Ovary (tissue), 9 donors: ENCODE measurements around the gene COL6A3. TPM values are rescaled to one million over a fixed set of nuclear protein-coding genes. Genes with fewer than 3 reads are reported as not detected.

Experiments used
- DNase-seq, 5 donors: peaks; one replicate each; pipeline ENCODE4 v3.0.0-alpha.2; 2019 to 2020
- H3K27ac ChIP-seq, 2 donors: fragments of 200-600 bp; one replicate each; pipeline versions ENCODE4 v1.5.1 to v1.8.0; 2019 to 2022
- H3K27me3 ChIP-seq: fragments of 200-600 bp; one replicate; pipeline ENCODE4 v1.8.0; 2022
- H3K36me3 ChIP-seq: fragments of 200-600 bp; sonication (generic); one replicate; pipeline ENCODE4 v1.5.1; 2019
- H3K4me1 ChIP-seq: one replicate; pipeline ENCODE4 v1.8.1; 2013; ENCODE audit warnings: mild to moderate bottlenecking, moderate library complexity; ENCODE audit not compliant: insufficient read depth
- H3K4me3 ChIP-seq: fragments of 200-600 bp; sonication (generic); one replicate; pipeline ENCODE4 v1.5.1; 2017
- H3K9me3 ChIP-seq, 2 donors: fragments of 200-600 bp in 1 of 2; sonication (generic) in 1 of 2; one replicate each; pipeline versions ENCODE4 v1.5.1 to v1.8.1; 2013 to 2019; ENCODE audit warnings: mild to moderate bottlenecking in 1 of 2, moderate library complexity in 1 of 2
- EP300 ChIP-seq: sonication (generic); formaldehyde crosslinking; IDR thresholded peaks from one replicate; pipeline ENCODE4 v1.6.1; 2017; ENCODE audit warnings: antibody characterized with exemption
- POLR2A ChIP-seq: fragments of 450-650 bp; IDR thresholded peaks from one replicate; pipeline ENCODE4 v1.6.1; 2017; ENCODE audit warnings: antibody characterized with exemption, mild to moderate bottlenecking, moderate library complexity
- WGBS, 3 donors: extraction: QIAGEN DNeasy Blood & Tissue Kit in 1 of 3; methylation state at CpG; one replicate each; pipeline versions ENCODE4 v1.1.5 to v1.1.7; 2013 to 2017; 5-methylcytosine and 5-hydroxymethylcytosine counted together
- intact Hi-C, 4 donors: fragments of 100-400 bp; cut with DNase I; formaldehyde crosslinking; loops; one replicate each; pipeline versions ENCODE4 v1.11.0 to v1.15.1; 2022 to 2023
- polyA plus RNA-seq, 2 donors: library from polyadenylated mRNA; stranded (reverse); fragments of 200-250 nt in 1 of 2; fragments of 350-450 nt in 1 of 2; fragmentation: Illumina TruSeq in 1 of 2; extraction: RNeasy Lipid Tissue Mini Kit (QIAGEN cat#74804) in 1 of 2; gene quantifications; one replicate each; pipeline ENCODE4 v1.2.3, GENCODE V29; 2013 to 2014
- total RNA-seq, 7 donors: library from RNA; depleted of rRNA in 2 of 7; stranded (reverse); fragments of >200 nt in 2 of 7; fragmentation: NEBNext Ultra II Directional in 3 of 7; extraction: Animal tissue kit (Norgen Biotek cat#: 25700) in 3 of 7; gene quantifications; one replicate each; pipeline versions ENCODE4 v1.1.0 to v1.2.4, GENCODE V29; 2016 to 2023
- TF ChIP-seq, protein P1 (sequence below), 3 donors: fragments of 450-650 bp in 2 of 3; fragments of 200-600 bp in 1 of 3; IDR thresholded peaks; one replicate each; pipeline versions ENCODE4 v1.5.1 to v1.8.0; 2016 to 2022; ENCODE audit warnings: antibody characterized with exemption in 3 of 3, mild to moderate bottlenecking in 1 of 3
- donor health status: DM: no; HTN: no; CAD: no; lungs with moderate emphysema.
- donor health status: DM: no; HTN: no; CAD: no.
- donor health status: Bipolar disorder and iron deficiency.
- donor health status: DM: yes; HTN: yes; CAD: no.
- donor health status: DM: no; HTN: no; CAD: no.
- donor health status: DM: yes; HTN: yes; CAD: no.

Gene COL6A3
- total and polyA plus RNA-seq, 9 donors, result 105 to 520 (median 378) TPM

DNA sequence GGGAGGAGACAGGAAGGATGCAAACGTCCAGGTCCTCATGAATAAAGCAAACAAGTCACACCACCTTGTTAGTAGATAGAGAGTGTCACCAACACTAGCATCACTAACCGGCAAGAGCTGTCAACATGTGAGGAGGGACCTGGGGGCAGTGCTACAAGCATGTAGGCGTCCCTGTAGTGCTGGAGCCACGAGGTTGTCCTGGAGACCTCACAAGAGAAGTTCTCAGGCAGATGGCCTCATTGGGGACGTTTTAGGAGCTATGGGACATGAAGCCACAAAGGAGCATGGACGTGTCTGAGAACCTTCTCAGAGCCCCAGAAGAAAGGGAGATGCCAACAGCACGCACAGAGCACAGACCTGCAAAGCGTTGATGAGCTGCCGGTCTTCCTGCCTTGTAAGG is 70.0 kb downstream of the COL6A3 start:
- Histone ChIP-seq H3K9me3 (no peaks in the 10 kb centered on the region), H3K36me3 (no peaks in the 10 kb centered on the region), H3K4me1 (peaks cover 5% of the 10 kb centered on the region), H3K4me3 (no peak overlapping the region), H3K27me3 (no peaks in the 10 kb centered on the region), H3K27ac (no peak overlapping the region)
- TF ChIP-seq POLR2A (no peak), EP300 (no peak)
- TF ChIP-seq, protein P1, sequence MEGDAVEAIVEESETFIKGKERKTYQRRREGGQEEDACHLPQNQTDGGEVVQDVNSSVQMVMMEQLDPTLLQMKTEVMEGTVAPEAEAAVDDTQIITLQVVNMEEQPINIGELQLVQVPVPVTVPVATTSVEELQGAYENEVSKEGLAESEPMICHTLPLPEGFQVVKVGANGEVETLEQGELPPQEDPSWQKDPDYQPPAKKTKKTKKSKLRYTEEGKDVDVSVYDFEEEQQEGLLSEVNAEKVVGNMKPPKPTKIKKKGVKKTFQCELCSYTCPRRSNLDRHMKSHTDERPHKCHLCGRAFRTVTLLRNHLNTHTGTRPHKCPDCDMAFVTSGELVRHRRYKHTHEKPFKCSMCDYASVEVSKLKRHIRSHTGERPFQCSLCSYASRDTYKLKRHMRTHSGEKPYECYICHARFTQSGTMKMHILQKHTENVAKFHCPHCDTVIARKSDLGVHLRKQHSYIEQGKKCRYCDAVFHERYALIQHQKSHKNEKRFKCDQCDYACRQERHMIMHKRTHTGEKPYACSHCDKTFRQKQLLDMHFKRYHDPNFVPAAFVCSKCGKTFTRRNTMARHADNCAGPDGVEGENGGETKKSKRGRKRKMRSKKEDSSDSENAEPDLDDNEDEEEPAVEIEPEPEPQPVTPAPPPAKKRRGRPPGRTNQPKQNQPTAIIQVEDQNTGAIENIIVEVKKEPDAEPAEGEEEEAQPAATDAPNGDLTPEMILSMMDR (IDR thresholded peaks at IDR 0.05), result no peak
- DNase-seq, result no peak
- 80 to 82% (median 81%) methylated on average over 9 of the region's 9 CpGs for WGBS, 3 donors
- intact Hi-C loops, result no loop called here

DNA sequence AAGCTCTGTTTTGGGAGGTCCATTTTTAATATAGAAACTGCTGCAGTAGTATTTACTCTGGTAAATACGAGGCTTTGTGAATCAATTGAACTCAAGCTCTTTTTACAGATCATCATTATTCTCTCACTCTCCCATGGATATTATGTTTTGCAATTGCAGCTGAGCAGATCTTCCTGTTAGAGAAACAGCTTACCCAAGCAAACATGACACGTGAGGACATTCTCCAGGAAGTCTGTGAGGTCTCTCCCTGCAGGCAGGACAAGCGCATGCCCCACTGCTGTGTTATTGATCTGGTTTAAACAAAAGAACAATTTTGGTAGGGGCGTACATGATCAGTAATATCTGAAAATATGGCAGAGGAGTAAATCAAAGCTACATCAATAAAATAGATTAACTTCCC is 72.1 kb downstream of the COL6A3 start:
- Histone ChIP-seq H3K36me3 (peaks cover 4% of the 10 kb centered on the region), H3K27ac (no peak overlapping the region), H3K27me3 (no peaks in the 10 kb centered on the region), H3K4me3 (no peak overlapping the region), H3K4me1 (no peaks in the 10 kb centered on the region), H3K9me3 (no peaks in the 10 kb centered on the region)
- TF ChIP-seq EP300 (no peak), POLR2A (no peak)
- TF ChIP-seq, protein P1 (IDR thresholded peaks at IDR 0.05), result no peak
- DNase-seq, result peak in 1 of 5 donors; percentile 18
- WGBS, 3 donors, result 53 to 65% (median 58%) methylated on average over 4 of the region's 4 CpGs
- intact Hi-C loops, result no loop called here

DNA sequence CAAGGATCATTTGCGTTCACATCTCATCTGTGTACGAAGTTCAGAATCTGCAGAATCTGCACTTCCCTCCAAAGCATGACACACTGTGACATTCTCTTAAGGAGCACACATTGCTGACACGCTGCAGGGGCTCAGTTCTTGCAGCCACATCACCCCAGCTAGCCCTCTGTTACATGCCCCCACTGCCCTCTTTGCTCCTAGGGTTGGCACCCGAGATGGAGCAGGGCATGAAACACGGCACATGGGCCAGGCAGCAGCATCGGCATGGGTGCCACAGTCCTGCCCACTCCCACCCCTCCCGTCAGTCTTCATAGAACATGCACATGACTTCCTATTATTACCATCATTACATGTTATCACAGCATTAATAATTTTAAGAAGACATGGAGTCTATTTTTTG is 76.4 kb downstream of the COL6A3 start:
- TF ChIP-seq, protein P1 (IDR thresholded peaks at IDR 0.05), result no peak
- TF ChIP-seq POLR2A (no peak), EP300 (no peak)
- no peak overlapping the region for H3K27ac ChIP-seq

DNA sequence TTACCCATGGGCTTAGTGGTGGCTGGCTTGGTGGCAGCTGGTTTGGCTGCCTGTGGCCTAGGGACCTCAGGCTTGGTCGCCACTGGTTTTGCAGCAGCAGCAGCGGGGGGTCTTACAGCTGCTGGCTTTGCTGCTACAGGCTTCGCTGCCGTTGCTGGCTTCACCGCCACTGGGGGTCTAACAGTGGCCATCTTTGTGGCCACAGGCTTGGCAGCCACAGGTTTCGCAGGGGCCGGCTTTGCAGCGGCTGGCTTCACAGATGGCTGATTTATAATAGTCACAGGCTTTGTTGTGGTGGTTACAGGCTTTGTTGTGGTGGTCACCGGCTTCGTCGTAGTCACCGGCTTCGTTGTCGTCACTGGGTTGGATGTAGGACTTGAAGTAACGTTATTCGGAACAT is 77.8 kb downstream of the COL6A3 start:
- DNase-seq, result no peak
- H3K36me3 ChIP-seq, result peaks cover 4% of the 10 kb centered on the region
- no peak overlapping the region for H3K4me3 ChIP-seq
- intact Hi-C loops, result no loop called here
- no peak for TF ChIP-seq POLR2A
- no peak for TF ChIP-seq EP300
- TF ChIP-seq, protein P1 (IDR thresholded peaks at IDR 0.05), result no peak
- 92 to 96% (median 93%) methylated on average over 14 to 16 of the region's 16 CpGs for WGBS, 3 donors
- no peaks in the 10 kb centered on the region for H3K27me3 ChIP-seq
- H3K9me3 ChIP-seq, result no peaks in the 10 kb centered on the region
- H3K4me1 ChIP-seq, result no peaks in the 10 kb centered on the region
- no peak overlapping the region for H3K27ac ChIP-seq

More for the DNA sequence above, 76.4 kb downstream of the COL6A3 start:
- Histone ChIP-seq H3K36me3 (peaks cover 4% of the 10 kb centered on the region), H3K4me3 (no peak overlapping the region), H3K4me1 (no peaks in the 10 kb centered on the region), H3K9me3 (no peaks in the 10 kb centered on the region), H3K27me3 (no peaks in the 10 kb centered on the region)
- DNase-seq, result no peak
- 81 to 87% (median 86%) methylated on average over 7 of the region's 7 CpGs for WGBS, 3 donors
- intact Hi-C loops, result no loop called here
